Activated gamma-delta T cell treated with anti-CD3 and anti-CD28 coated beads, Interleukin-2, amount 50 U/mL, for 16 hours (primary cell): ENCODE measurements around the gene ZFYVE9.
"Not testable (repeated sequence)": the region's sequence is repeated elsewhere in the genome, so short reads cannot be mapped to it uniquely, and the experiment has no call there.

Experiments used
- DNase-seq: peaks from one replicate; pipeline ENCODE4 v3.0.0-alpha.2; 2020; ENCODE audit warnings: low read depth

ZFYVE9 gene

GRCh38 chr1:52190500-52191252, 48.8 kb downstream of the ZFYVE9 start:
- no peak for DNase-seq

GRCh38 chr1:52191395-52191965, 49.6 kb downstream of the ZFYVE9 start:
- DNase-seq = no peak

- no peak for DNase-seq
Observed at GRCh38 chr1:52192024-52192423, 50.1 kb downstream of the ZFYVE9 start.

GRCh38 chr1:52192436-52192835, 50.5 kb downstream of the ZFYVE9 start:
- no peak for DNase-seq

GRCh38 chr1:52193985-52194384, 52.1 kb downstream of the ZFYVE9 start:
- DNase-seq = no peak

- no peak for DNase-seq
Observed at GRCh38 chr1:52195161-52195560, 53.3 kb downstream of the ZFYVE9 start.

- DNase-seq = no peak
Observed at GRCh38 chr1:52203935-52204625, 62.2 kb downstream of the ZFYVE9 start.

- DNase-seq = no peak
Observed at GRCh38 chr1:52204696-52205095, 62.8 kb downstream of the ZFYVE9 start.

GRCh38 chr1:52206686-52207085, 64.8 kb downstream of the ZFYVE9 start:
- DNase-seq = not testable (repeated sequence)

- DNase-seq = no peak
Observed at GRCh38 chr1:52209429-52209828, 67.5 kb downstream of the ZFYVE9 start.

- no peak for DNase-seq
Observed at GRCh38 chr1:52210044-52210443, 68.2 kb downstream of the ZFYVE9 start.

GRCh38 chr1:52216907-52217458, 75.1 kb downstream of the ZFYVE9 start:
- DNase-seq = no peak

GRCh38 chr1:52225174-52225573, 83.3 kb downstream of the ZFYVE9 start:
- no peak for DNase-seq

GRCh38 chr1:52229494-52229893, 87.6 kb downstream of the ZFYVE9 start:
- no peak for DNase-seq

GRCh38 chr1:52233463-52233862, 91.6 kb downstream of the ZFYVE9 start:
- no peak for DNase-seq

- no peak for DNase-seq
Observed at GRCh38 chr1:52234014-52234413, 92.1 kb downstream of the ZFYVE9 start.

- DNase-seq = no peak
Observed at GRCh38 chr1:52234708-52235107, 92.8 kb downstream of the ZFYVE9 start.

- DNase-seq = no peak
Observed at GRCh38 chr1:52235646-52236045, 93.8 kb downstream of the ZFYVE9 start.

- DNase-seq = no peak
Observed at GRCh38 chr1:52237430-52237829, 95.5 kb downstream of the ZFYVE9 start.

- DNase-seq = no peak
Observed at GRCh38 chr1:52238474-52238873, 96.6 kb downstream of the ZFYVE9 start.

GRCh38 chr1:52238887-52239707, 97.2 kb downstream of the ZFYVE9 start:
- no peak for DNase-seq

GRCh38 chr1:52239708-52240001, 97.8 kb downstream of the ZFYVE9 start:
- no peak for DNase-seq
